K562 (cell line): ENCODE data around the gene TTC9C. TPM values are rescaled to one million over a fixed set of nuclear protein-coding genes. Genes with fewer than 3 reads are reported as not detected.

Source experiments
- ARNT ChIP-seq, 2 experiments: fragments of 450-650 bp; IDR thresholded peaks; 2 replicates each; pipeline ENCODE4 v1.6.1; 2016; ENCODE audit warnings: mild to moderate bottlenecking in 1 of 2
- BRF1 ChIP-seq: IDR thresholded peaks from 3 replicates; pipeline ENCODE4 v1.6.1; 2011; ENCODE audit warnings: borderline replicate concordance, mild to moderate bottlenecking; ENCODE audit not compliant: insufficient read length; ENCODE audit errors: extremely low read depth
- CTCFL ChIP-seq: IDR thresholded peaks from 2 replicates; pipeline ENCODE4 v1.6.1; 2011; ENCODE audit warnings: borderline replicate concordance, low read depth, mild to moderate bottlenecking, moderate library complexity, low read length; ENCODE audit not compliant: insufficient read depth, poor library complexity, severe bottlenecking
- HMG20A ChIP-seq: fragments of 450-650 bp; formaldehyde crosslinking; conservative IDR thresholded peaks from 2 replicates; pipeline ENCODE4 v1.4.0; 2020; ENCODE audit warnings: mild to moderate bottlenecking, mixed read lengths
- JUND ChIP-seq, 2 experiments: IDR thresholded peaks; 2 replicates in 1 of 2; 3 replicates in 1 of 2; pipeline ENCODE4 v1.6.1; 2011; ENCODE audit warnings: borderline replicate concordance in 2 of 2, low read depth in 2 of 2, low read length in 2 of 2, improper control_type of control experiment in 1 of 2, missing biosample characterization in 1 of 2, missing genetic modification characterization in 1 of 2, missing genetic modification reagents in 1 of 2
- KLF10 ChIP-seq: fragments of 250-450 bp; sonication (Bioruptor Pico); IDR thresholded peaks from 2 replicates; pipeline ENCODE4 v1.6.1; 2021; ENCODE audit warnings: matching md5 sums
- MEIS2 ChIP-seq: fragments of 450-650 bp; IDR thresholded peaks from 2 replicates; pipeline ENCODE4 v1.6.1; 2014; ENCODE audit warnings: mild to moderate bottlenecking; ENCODE audit not compliant: partially characterized antibody
- NFYB ChIP-seq: IDR thresholded peaks from 2 replicates; pipeline ENCODE4 v1.6.1; 2011; ENCODE audit warnings: mild to moderate bottlenecking, moderate library complexity; ENCODE audit not compliant: insufficient read length; ENCODE audit errors: extremely low read depth
- NR2C1 ChIP-seq, 2 experiments: fragments of 450-650 bp; IDR thresholded peaks; 2 replicates each; pipeline ENCODE4 v1.6.1; 2017; ENCODE audit warnings: mild to moderate bottlenecking in 2 of 2, antibody characterized with exemption in 1 of 2, inconsistent platforms in 1 of 2, missing compliant biosample characterization in 1 of 2, missing genetic modification characterization in 1 of 2
- RBM17 ChIP-seq: fragments of 200-400 bp; formaldehyde crosslinking; IDR thresholded peaks from 2 replicates; pipeline ENCODE4 v1.6.1; 2017; ENCODE audit warnings: low read depth, mild to moderate bottlenecking, low read length, borderline replicate concordance
- SLC30A9 ChIP-seq: fragments of 250-450 bp; sonication (Bioruptor Pico); IDR thresholded peaks from 2 replicates; pipeline ENCODE4 v1.8.0; 2022; ENCODE audit warnings: mild to moderate bottlenecking, moderate library complexity
- SMC3 ChIP-seq: conservative IDR thresholded peaks from 2 replicates; pipeline ENCODE4 v1.6.1; 2011; ENCODE audit warnings: low read depth, low read length, improper control_type of control experiment; ENCODE audit not compliant: insufficient read depth
- TEAD2 ChIP-seq: fragments of 450-650 bp; IDR thresholded peaks from 2 replicates; pipeline ENCODE4 v1.6.1; 2016; ENCODE audit warnings: missing genetic modification characterization, control low read depth, missing compliant biosample characterization
- TRIM24 ChIP-seq, 2 experiments: fragments of 450-650 bp; IDR thresholded peaks; 2 replicates each; pipeline ENCODE4 v1.6.1; 2016
- ZBTB17 ChIP-seq: fragments of 450-650 bp; formaldehyde crosslinking; IDR thresholded peaks from 2 replicates; pipeline ENCODE4 v1.4.0; 2020; ENCODE audit warnings: mild to moderate bottlenecking
- ZNF766 ChIP-seq: fragments of 200-800 bp; sonication (Bioruptor generic); conservative IDR thresholded peaks from 2 replicates; pipeline ENCODE4 v1.6.1; 2016; ENCODE audit warnings: missing genetic modification characterization, missing compliant biosample characterization
- polyA plus RNA-seq, 8 experiments: library from polyadenylated mRNA; depleted of rRNA in 4 of 8; stranded (reverse) in 5 of 8; unstranded in 3 of 8; fragments of >200 nt; fragmentation: Nextera tagmentation in 2 of 8; fragmentation: Illumina TruSeq in 1 of 8; extraction: Ambion mirVana in 2 of 8; extraction: Trizol in 1 of 8; gene quantifications; 2 replicates each; pipeline versions ENCODE4 v1.2.1 to v1.2.3, GENCODE V29; 2011 to 2014; ENCODE audit warnings: inconsistent platforms in 1 of 8, missing spikeins in 1 of 8
- total RNA-seq, 7 experiments: library from RNA; depleted of rRNA in 6 of 7; stranded (reverse); fragments of >200 nt in 6 of 7; fragmentation: Illumina TruSeq in 2 of 7; extraction: Trizol in 2 of 7; gene quantifications; 2 replicates each; pipeline versions ENCODE4 v1.2.1 to v1.2.3, GENCODE V29; 2011 to 2021; ENCODE audit warnings: low replicate concordance in 1 of 7
- TF ChIP-seq, protein P1 (sequence below): fragments of 450-650 bp; IDR thresholded peaks from 2 replicates; pipeline ENCODE4 v1.7.1; 2018; ENCODE audit warnings: mild to moderate bottlenecking, low read depth; ENCODE audit not compliant: partially characterized antibody
- TF ChIP-seq, protein P2 (sequence below): fragments of 450-650 bp; IDR thresholded peaks from 2 replicates; pipeline ENCODE4 v1.6.1; 2017; ENCODE audit warnings: mild to moderate bottlenecking, moderate library complexity

TTC9C gene
- total and polyA plus RNA-seq, 9 of the 15 experiments (the other 6 are each of a cell fraction or from before 2014, with no cell fraction given): 32.8 to 59.0 (median 37.1) TPM

DNA sequence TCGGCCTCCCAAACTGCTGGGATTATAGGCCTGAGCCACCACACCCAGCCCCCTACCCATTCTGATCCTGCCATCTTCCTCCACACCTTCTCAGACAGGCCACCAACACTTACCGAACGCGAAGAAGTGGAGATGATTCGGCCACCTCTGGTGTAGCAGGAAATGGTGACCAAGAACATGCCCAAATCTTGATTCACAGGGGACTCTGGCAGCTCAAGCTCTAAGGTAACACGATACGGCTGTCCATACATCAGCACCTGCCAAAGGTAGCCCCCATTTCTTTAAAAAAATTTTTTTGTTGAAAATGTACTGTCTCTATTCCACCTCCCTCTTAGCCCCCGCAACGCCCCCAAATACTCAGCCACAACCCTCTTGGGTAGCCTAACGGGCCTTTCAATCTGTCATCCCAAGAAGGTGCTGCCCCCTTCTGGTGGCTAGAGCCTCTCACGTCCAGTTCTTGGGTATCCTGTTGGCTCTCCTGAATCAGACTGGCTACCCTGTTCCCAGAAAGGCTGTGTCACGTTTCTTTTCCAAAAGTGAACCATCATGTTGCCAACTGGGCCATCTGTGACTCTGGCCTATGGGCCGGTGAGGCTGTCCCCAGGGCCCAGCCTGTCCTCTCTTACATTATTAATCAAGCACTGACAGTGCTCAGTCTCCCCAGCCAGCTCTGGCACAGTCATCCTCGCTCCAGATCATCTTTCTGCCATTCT is 33.7 kb upstream of the TTC9C start (continued):
- peak; percentile 79 for TF ChIP-seq CTCFL
- 0 out of 2 replicates have a peak, but pooled peaks have one; percentile 39 for TF ChIP-seq ZBTB17 (CRISPR knock-in tag)
- no peak for TF ChIP-seq ZNF766
- TF ChIP-seq MEIS2: peak; percentile 37
- TF ChIP-seq TRIM24 (IDR thresholded peaks at IDR 0.05): no peak
- TF ChIP-seq KLF10 (CRISPR knock-in tag): no peak
- TF ChIP-seq RBM17: no peak
- TF ChIP-seq HMG20A (CRISPR knock-in tag): no peak
- TF ChIP-seq JUND (IDR thresholded peaks at IDR 0.05; ENCODE audit: borderline replicate concordance, low read depth, low read length): 0 out of 2 replicates have a peak, but pooled peaks have one; percentile 13
- TF ChIP-seq JUND (tag; IDR thresholded peaks at IDR 0.05; ENCODE audit: borderline replicate concordance, low read depth, low read length): peak; percentile 47; the same call in 1 of the 3 replicates
- TF ChIP-seq SMC3: peak; percentile 79
- TF ChIP-seq, protein P1, sequence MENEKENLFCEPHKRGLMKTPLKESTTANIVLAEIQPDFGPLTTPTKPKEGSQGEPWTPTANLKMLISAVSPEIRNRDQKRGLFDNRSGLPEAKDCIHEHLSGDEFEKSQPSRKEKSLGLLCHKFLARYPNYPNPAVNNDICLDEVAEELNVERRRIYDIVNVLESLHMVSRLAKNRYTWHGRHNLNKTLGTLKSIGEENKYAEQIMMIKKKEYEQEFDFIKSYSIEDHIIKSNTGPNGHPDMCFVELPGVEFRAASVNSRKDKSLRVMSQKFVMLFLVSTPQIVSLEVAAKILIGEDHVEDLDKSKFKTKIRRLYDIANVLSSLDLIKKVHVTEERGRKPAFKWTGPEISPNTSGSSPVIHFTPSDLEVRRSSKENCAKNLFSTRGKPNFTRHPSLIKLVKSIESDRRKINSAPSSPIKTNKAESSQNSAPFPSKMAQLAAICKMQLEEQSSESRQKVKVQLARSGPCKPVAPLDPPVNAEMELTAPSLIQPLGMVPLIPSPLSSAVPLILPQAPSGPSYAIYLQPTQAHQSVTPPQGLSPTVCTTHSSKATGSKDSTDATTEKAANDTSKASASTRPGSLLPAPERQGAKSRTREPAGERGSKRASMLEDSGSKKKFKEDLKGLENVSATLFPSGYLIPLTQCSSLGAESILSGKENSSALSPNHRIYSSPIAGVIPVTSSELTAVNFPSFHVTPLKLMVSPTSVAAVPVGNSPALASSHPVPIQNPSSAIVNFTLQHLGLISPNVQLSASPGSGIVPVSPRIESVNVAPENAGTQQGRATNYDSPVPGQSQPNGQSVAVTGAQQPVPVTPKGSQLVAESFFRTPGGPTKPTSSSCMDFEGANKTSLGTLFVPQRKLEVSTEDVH: no peak
- TF ChIP-seq TEAD2 (tag): no peak
- TF ChIP-seq, protein P2, sequence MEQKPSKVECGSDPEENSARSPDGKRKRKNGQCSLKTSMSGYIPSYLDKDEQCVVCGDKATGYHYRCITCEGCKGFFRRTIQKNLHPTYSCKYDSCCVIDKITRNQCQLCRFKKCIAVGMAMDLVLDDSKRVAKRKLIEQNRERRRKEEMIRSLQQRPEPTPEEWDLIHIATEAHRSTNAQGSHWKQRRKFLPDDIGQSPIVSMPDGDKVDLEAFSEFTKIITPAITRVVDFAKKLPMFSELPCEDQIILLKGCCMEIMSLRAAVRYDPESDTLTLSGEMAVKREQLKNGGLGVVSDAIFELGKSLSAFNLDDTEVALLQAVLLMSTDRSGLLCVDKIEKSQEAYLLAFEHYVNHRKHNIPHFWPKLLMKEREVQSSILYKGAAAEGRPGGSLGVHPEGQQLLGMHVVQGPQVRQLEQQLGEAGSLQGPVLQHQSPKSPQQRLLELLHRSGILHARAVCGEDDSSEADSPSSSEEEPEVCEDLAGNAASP: no peak
- TF ChIP-seq NR2C1 (IDR thresholded peaks at IDR 0.05): no peak
- TF ChIP-seq NR2C1 (tag; IDR thresholded peaks at IDR 0.05): no peak
- TF ChIP-seq NFYB: no peak
- no peak for TF ChIP-seq SLC30A9
- no peak for TF ChIP-seq BRF1
- TF ChIP-seq ARNT (IDR thresholded peaks at IDR 0.05): no peak
